ENCODE results near the gene DOCK11. TPM values are rescaled to one million over a fixed set of nuclear protein-coding genes. Genes with fewer than 3 reads are reported as not detected.

Gene DOCK11
- total RNA-seq, 4 donors from 2014 or later, result 36.0 to 50.0 (median 41.1) TPM

DNA sequence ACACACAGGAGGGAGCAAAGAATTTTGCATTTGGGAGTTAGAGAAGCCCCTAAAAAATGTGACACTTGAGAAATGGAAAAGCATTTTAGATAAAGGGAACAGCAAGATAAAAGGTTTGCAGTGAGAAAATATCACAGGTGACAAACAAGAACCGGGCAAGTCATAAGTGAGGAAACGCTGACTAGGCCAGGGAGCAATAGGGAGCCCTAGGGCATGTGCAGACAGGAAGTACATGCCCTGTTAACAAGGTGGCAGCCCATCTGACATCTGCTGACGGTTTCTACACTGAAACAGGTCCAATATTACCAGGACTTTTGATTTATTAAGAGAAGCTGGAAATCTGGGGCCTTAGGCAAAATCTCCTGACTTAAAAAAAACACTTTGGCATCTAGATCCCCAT, 227.8 kb downstream of the DOCK11 start:
- no peak for DNase-seq
- TF ChIP-seq POLR2A (IDR thresholded peaks at IDR 0.05), result no peak
- TF ChIP-seq, protein P1, sequence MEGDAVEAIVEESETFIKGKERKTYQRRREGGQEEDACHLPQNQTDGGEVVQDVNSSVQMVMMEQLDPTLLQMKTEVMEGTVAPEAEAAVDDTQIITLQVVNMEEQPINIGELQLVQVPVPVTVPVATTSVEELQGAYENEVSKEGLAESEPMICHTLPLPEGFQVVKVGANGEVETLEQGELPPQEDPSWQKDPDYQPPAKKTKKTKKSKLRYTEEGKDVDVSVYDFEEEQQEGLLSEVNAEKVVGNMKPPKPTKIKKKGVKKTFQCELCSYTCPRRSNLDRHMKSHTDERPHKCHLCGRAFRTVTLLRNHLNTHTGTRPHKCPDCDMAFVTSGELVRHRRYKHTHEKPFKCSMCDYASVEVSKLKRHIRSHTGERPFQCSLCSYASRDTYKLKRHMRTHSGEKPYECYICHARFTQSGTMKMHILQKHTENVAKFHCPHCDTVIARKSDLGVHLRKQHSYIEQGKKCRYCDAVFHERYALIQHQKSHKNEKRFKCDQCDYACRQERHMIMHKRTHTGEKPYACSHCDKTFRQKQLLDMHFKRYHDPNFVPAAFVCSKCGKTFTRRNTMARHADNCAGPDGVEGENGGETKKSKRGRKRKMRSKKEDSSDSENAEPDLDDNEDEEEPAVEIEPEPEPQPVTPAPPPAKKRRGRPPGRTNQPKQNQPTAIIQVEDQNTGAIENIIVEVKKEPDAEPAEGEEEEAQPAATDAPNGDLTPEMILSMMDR (IDR thresholded peaks at IDR 0.05), result no peak
- no peaks in the 10 kb centered on the region for H3K36me3 ChIP-seq

DNA sequence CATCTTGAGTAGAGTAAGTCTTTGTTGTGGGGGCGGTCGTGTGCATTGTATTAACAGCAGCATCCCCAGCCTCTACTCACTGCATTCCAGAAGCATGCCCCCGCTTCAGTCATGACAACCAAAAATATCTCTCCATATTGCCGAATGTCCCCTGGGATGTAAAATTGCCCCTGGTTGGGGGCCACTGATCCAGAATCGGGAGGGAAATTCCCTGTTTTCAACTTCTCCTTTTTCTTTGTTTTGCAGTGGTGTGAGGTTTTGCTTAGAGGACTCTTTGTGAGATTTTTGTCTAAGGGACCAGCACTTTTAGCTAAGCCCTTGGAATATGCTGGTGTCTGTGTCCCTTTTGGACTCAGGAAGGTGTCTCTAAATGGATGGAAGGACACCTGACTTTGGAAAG, 228.8 kb downstream of the DOCK11 start:
- no peak for DNase-seq
- WGBS, 2 donors, result 90 to 96% methylated on average over 5 of the region's 5 CpGs
- Histone ChIP-seq H3K4me3 (replicated peaks in 1 of 3) (no peak overlapping the region), H3K27me3 (no peaks in the 10 kb centered on the region), H3K36me3 (no peaks in the 10 kb centered on the region), H3K4me1 (peaks cover 0 to 17% of the 10 kb centered on the region in 2 donors), H3K9me3 (no peaks in the 10 kb centered on the region), H3K27ac (peak overlapping the region in 1 of 3 donors; percentile 47)
- intact Hi-C loops (cut with DNase I), result no loop called here
- TF ChIP-seq, protein P1 (IDR thresholded peaks at IDR 0.05), result no peak
- TF ChIP-seq POLR2A (IDR thresholded peaks at IDR 0.05), result no peak

More for the DNA sequence above, 227.8 kb downstream of the DOCK11 start:
- no peak overlapping the region for H3K4me3 ChIP-seq (replicated peaks in 1 of 3)
- H3K9me3 ChIP-seq, result no peaks in the 10 kb centered on the region
- intact Hi-C loops (cut with DNase I), result no loop called here
- H3K27ac ChIP-seq, result no peak overlapping the region
- H3K4me1 ChIP-seq, result peaks cover 0 to 17% of the 10 kb centered on the region in 2 donors
- 96 to 98% methylated on average over 3 of the region's 3 CpGs for WGBS, 2 donors
- no peaks in the 10 kb centered on the region for H3K27me3 ChIP-seq

DNA sequence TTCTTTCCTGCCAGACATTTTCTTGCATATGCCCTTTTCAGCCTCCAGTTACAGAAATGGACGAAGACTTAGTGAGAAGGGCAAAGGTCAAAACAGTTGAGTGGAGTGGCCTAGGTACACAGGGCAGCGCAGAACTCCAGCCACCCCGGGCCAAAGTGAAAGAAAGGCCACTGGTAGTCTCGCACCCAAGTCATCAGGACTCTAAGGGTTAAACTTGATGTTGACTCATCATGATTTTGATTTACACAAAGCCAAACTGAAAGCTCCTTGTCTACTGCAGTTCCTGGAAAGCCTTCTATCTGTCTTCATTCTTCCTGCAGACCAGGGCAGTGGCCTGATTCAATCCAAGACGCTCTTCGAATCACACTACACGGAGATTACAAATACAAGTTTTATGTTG, 229.2 kb downstream of the DOCK11 start:
- no peaks in the 10 kb centered on the region for H3K36me3 ChIP-seq
- peak overlapping the region in 2 of 3 donors; percentile 41 to 47 for H3K27ac ChIP-seq
- TF ChIP-seq POLR2A (IDR thresholded peaks at IDR 0.05), result no peak
- TF ChIP-seq, protein P1 (IDR thresholded peaks at IDR 0.05), result no peak
- peaks cover 0 to 17% of the 10 kb centered on the region in 2 donors for H3K4me1 ChIP-seq
- H3K9me3 ChIP-seq, result no peaks in the 10 kb centered on the region
- no peaks in the 10 kb centered on the region for H3K27me3 ChIP-seq
- no peak overlapping the region for H3K4me3 ChIP-seq (replicated peaks in 1 of 3)
- no peak for DNase-seq
- intact Hi-C loops (cut with DNase I), result no loop called here
- WGBS, 2 donors, result 50 to 64% methylated on average over 7 of the region's 7 CpGs

DNA sequence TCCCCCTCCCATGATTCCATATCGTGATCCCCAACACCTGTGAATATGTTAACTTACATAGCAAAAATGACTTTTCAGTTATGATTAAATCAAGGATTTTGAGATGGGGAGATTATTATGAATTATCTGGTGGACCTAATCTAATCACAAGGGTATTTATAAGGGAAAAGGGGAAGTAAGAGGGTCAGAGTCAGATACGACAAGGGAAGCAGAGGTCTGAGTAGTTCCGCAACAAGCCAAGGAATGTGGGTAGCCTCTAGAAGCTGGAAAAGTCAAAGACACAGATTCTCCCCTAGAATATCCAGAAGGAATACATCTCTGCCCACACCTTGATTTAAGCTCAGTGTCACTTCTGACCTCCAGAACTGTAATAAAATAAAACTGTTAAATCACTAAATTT, 230.8 kb downstream of the DOCK11 start:
- H3K4me1 ChIP-seq, result peaks cover 0 to 26% of the 10 kb centered on the region in 2 donors
- no peak for TF ChIP-seq POLR2A (IDR thresholded peaks at IDR 0.05)
- TF ChIP-seq, protein P1 (IDR thresholded peaks at IDR 0.05), result no peak
- no peaks in the 10 kb centered on the region for H3K27me3 ChIP-seq
- intact Hi-C loops (cut with DNase I), result no loop called here
- peak overlapping the region; percentile 85 to 93 (median 88) for H3K27ac ChIP-seq
- WGBS, 2 donors, result 85 to 93% methylated on average over 3 of the region's 3 CpGs
- no peak for DNase-seq
- no peak overlapping the region for H3K4me3 ChIP-seq (replicated peaks in 1 of 3)
- no peaks in the 10 kb centered on the region for H3K36me3 ChIP-seq
- no peaks in the 10 kb centered on the region for H3K9me3 ChIP-seq

DNA sequence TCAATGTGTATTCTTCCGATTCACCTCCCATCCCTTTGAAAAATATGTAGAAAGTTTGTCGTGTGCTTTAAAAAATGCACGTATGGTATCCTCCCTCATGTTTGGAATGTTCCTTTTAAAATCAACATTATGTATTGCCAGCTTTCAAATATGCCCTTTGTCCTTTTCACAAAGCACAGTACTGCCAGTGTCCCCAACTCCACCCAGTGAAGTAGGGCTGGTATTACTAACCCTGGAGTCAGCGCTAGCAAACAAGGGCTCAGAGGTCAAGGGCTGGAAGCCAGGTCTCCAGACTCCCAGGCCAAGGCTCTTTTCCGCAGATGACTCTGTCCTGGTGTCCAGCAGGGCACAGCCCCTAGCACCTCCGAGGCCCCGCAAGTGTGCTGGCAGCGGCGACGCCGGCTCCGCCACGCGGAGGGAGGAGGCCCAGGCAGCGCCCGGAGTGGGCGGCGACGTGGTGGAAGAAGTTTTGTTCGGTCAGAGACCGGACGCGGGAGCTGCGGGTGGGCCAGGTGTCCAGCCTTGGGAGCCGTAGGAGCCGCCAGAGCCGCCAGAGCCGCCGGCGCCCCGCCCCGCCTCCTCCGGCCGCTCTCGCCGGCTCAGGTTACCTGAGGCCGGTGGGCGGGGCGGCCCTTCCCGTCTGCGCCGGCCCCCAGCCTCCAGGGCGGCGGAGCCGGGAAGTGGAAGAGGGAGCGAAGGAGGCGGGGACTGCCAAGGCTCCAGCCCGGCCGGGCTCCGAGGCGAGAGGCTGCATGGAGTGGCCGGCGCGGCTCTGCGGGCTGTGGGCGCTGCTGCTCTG, 231.5 kb downstream of the DOCK11 start, which contains the start of gene IL13RA1:
TSS of gene IL13RA1 (plus strand) at position 720 of the 799 bp plus-strand sequence. CDS start at position 753, 33 bp downstream.
- intact Hi-C loops (cut with DNase I), result no loop called here
- Histone ChIP-seq H3K9me3 (no peaks in the 10 kb centered on the region), H3K4me3 (replicated peaks in 1 of 3) (peak within 1 kb of the TSS in 2 of 3 donors; percentile 44 to 55), H3K36me3 (no peaks in the 10 kb centered on the region), H3K27ac (peak within 1 kb of the TSS; percentile 85 to 93 (median 88)), H3K4me1 (peaks cover 0 to 26% of the 10 kb centered on the region in 2 donors), H3K27me3 (no peaks in the 10 kb centered on the region)
- 31 to 34% methylated on average over 4 of the region's 56 CpGs for WGBS, 2 donors
- TF ChIP-seq POLR2A (IDR thresholded peaks at IDR 0.05), result peak in 1 of 2 donors; percentile 83
- TF ChIP-seq, protein P1 (IDR thresholded peaks at IDR 0.05), result no peak
- peak; percentile 83 to 88 for DNase-seq
